ENCODE results near the gene TSGA10.
"Not testable (repeated sequence)": the region's sequence is repeated elsewhere in the genome, so short reads cannot be mapped to it uniquely, and the experiment has no call there.

Gene TSGA10

DNA sequence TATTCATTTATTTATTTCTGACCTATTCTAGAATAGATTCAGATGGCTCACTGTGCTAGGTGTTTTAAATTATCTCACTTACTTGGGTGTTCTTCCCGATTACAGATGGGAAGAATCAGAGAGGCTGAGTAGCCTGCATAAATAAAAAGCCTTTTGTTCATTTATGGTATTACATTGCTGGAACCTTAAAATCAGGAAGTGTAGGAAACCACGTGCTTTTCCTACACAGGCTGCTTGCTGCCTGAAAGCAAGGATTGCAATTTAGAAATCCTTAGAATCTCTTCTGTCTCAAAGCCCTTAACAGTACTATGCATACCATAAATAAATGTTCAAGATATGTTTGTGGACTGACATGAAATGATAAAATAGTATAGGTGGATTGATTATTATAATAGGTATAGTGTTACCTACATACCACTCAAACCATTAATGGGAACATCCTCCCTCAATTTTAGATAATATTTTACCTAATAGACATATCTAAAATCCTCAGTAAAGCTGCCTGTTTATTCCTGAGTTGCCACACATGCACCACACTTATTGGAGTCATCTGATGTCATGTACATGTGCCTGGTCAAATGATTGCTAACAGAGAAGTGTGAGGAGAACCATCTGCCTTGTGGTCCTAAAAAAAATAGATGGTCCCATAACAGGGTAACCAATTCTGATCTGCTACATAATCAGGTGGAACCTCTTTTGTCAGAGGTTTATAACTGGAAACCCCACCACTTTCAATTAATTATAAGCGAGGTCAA is 86.7 kb downstream of the TSGA10 start:
- DNase-seq = no peak

GRCh38 chr2:99066075-99066958 is 88.4 kb downstream of the TSGA10 start:
- DNase-seq = no peak

GRCh38 chr2:99049187-99049586 is 105.6 kb downstream of the TSGA10 start:
- not testable (repeated sequence) for DNase-seq

DNA sequence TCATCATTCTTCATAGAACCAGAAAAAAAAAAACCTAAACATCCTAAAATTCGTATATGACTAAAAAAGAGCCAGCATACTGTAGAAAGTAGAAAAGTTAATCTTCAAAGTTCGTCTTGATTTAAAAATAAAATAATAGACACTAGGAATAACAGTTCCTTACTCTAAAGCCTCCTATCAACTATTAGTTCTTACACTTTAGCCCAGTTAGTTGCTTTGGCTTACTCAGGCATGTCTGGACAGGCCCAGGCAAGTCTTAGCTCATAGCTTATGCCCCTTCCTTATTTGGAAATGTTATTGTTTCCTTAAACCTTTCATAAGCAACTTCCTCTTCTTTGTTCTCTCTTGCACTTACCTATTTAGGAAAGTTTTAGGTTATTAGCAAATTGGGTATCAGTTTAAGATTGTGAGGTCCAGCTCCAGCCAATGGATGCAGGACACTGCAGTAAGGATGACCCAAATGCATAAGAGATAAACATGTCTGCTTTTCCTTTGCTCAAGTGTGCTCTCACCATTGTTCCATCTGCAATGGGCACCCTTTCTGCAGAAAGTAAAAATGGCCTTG is 113.9 kb downstream of the TSGA10 start:
- DNase-seq = not testable (repeated sequence)

- no peak for DNase-seq
These were observed 118.8 kb downstream of the TSGA10 start for GRCh38 chr2:99035920-99036319.

GRCh38 chr2:99032786-99033185 is 122.0 kb downstream of the TSGA10 start:
- no peak for DNase-seq

GRCh38 chr2:99032001-99032400 is 122.7 kb downstream of the TSGA10 start:
- DNase-seq = no peak

DNA sequence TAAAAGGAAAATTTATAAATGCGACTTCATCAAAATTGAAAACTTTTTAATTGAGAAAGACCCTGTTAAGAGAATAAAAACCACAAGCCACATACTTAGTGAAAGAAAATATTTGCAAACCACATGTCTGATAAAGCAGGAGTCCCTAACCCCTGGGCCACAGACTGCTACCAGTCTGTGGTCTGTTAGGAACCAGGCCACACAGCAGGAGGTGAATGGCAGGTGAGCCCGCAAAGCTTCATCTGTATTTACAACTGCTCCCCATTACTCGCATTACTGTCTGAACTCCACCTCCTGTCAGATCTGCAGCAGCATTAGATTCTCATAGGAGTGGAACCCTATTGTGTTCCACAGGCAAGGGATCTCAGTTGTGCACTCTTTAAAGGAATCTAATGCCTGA is 123.3 kb downstream of the TSGA10 start:
- DNase-seq = no peak

GRCh38 chr2:99028558-99028957 is 126.2 kb downstream of the TSGA10 start:
- DNase-seq = no peak

DNA sequence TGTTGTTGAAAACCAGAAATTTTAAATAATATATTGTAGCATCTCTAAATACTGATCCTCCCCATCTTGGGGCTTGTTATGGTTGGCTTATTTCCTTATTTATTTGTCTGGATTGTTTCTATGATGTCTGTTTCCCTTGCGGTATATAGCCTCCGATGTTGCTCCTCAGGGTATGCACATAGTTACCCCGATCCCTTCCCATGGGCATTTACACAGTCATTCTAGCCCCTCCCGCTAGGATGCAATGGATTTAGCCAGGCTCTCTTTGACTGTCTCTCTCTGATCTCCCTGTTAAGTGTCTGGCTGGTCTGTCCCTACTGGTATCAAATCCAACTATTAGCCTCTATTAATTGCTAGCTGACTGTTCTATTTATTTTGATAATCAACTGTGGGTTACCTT is 126.9 kb downstream of the TSGA10 start:
- DNase-seq = no peak

DNA sequence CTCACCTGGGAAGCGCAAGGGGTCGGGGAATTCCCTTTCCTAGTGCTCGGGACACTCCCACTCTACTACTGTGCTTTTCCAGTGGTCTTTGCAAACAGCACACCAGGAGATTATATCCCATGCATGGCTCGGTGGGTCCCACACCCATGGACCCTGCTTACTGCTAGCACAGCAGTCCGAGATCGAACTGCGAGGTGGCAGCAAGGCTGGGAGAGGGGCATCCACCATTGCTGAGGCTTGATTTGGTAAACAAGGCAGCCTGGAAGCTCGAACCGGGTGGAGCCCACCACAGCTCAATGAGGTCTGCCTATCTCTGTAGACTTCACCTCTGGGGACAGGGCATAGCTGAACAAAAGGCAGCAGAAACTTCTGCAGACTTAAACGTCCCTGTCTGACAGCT is 154.0 kb downstream of the TSGA10 start:
- DNase-seq = no peak

- not testable (repeated sequence) for DNase-seq
These were observed 166.0 kb downstream of the TSGA10 start for GRCh38 chr2:98988695-98989094.

DNA sequence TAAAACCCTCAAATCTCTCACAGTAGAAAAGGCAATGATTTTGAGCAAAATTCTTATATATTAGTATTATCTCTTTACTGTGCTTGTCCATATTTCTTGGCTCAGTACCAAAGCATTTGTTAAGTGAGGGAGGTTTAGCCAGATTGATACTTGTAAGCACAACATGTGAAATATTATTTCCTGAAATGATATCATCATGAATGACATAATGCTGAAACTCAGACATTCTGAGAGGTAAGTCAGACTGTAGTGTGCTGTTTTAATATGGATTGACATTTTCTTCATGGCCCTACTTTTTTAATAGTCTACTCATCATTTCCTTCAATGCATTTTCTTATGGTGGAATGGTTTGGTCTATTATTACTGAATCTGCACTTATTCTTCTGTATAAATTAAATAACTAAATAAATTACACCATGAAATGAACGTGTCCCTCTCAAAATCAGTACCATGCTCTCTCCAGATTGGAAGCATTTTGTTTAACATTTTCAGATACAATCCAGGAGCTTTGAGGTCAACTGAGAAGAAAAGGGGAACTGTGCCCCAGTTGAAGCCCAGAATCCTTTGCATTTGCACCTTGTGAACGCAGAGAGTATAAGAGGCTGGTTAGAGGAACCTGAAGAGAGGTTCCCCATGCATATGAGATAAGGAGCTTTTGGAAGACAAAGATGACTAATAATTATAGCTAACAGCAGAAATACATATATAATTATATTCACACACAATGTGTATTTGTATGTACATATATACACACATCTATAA is 168.7 kb downstream of the TSGA10 start:
- no peak for DNase-seq

DNA sequence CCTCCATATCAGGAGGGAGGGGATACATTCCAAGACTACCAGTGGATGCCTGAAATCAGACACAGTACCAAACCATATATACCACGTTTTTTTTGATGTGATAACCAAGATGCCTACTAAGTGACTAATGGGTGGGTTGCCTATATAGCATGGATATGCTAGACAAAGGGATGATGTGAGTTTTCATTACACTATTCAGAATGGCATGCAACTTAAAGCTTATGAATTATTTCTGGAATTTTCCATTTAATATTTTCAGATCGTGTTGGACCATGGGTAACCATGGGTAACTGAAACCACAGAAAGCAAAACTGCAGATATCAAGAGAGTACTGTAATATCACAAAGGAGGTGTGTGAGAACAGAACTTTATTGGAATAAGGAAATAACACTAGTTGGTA is 179.1 kb downstream of the TSGA10 start:
- no peak for DNase-seq

- no peak for DNase-seq
These were observed 182.1 kb downstream of the TSGA10 start for GRCh38 chr2:98972582-98973167.

DNA sequence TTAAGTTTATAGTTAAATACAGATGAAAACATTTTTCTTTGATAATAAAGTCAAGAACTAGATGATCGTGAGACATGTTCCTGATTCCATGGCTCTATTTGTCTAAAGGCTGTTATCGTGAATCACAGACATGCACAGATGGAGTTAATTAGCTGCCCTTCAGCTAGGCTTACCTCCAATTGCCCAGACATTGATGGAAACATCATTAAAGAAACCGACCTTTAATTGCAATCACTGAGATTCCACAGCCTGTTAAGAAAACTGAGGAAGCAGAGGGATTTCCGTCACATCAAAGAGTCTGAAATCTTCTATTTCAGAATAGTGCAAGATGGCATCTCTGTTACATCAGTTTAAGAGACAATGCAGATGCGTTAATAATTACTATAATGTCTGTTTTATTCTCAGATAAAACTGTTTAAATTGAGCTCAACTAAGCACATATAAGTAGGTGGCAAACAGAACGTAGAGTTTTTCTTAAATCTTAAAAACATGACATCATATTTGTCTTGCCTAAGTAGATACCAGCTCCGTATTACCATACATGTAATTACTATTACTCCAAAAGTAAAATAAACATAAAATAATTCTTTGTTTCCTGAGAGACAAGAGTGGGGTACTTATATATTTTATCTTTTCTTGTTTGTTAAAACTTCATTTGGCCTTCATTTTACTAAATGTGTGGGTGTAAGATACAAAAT is 194.8 kb downstream of the TSGA10 start:
- DNase-seq = no peak

DNA sequence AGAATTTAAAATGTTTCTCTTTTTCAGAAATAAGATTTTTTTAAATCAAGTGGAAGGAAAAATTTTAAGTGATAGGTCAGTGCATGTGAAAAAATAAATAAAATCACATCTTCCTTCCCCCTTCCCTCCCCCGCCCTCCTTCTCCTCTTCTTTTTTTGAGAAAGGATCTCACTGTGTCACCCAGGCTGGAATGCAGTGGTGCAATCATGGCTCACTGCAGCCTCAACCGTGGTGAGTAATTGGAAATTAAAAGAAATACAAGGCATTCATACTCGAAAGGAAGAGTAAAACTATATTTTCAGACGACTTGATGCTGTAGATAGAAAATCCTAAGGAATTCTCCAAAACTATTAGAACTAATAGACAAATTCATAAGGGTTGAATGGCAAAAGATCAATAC is 201.8 kb downstream of the TSGA10 start:
- DNase-seq = no peak

DNA sequence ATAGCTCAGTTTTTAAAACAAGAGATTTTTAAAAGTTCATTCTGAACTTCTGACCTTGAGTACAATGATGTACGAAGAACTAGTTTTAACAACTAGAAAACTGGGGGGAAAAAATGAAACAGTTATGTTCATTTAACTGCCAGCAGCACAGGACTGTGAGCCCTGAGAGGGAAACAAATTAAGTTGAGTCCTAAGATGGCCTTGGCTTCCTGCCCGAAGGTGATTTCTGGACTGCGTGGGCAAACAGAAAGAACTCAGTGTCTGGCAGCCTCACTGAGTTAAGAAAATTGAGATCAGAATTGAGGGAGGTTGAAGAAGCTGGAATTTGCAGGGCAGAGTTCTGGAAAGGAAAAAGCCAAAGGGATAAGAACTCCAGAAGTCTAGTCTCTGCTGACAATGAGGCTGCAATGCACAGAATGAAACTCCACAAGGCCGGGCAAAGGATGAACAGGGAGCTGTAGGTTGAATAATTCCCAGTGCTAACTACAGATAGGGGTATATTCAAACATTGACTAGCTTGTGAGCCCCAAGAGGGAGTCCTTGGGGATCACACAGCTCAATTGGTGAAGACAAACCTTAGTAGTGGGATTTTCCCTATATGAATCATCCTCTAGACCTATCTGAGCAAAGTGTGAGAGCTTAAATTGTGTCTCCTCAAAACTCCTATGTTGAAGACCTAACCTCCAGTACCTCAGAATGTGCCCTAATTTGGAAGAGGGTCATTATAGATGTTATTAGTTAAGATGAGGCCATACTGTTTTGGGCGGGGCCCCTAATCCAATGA is 205.6 kb downstream of the TSGA10 start:
- DNase-seq = no peak

- DNase-seq = no peak
These were observed 207.2 kb downstream of the TSGA10 start for GRCh38 chr2:98947554-98947953.

Data from NK-92 treated with Interleukin-12 subunit alpha and Interleukin-12 subunit beta, amount 100 ng/mL, for 24 hours (cell line).